ENCODE data around the gene SNX25. TPM values are rescaled to one million over a fixed set of nuclear protein-coding genes. Genes with fewer than 3 reads are reported as not detected.
"Not testable (repeated sequence)": the region's sequence is repeated elsewhere in the genome, so short reads cannot be mapped to it uniquely, and the experiment has no call there.

SNX25 gene
- total RNA-seq (2014; rRNA removed) = 23.0 and 28.3 TPM in 2 replicates
- polyA plus RNA-seq (2012) = 6.9 TPM

- DNase-seq (ENCODE audit: low read depth) = peak; percentile 70
Observed at GRCh38 chr4:185209031-185209851, at the start of gene SNX25. Gene SNX25 (plus strand): TSS chr4:185209598. CDS start chr4:185209827, 229 bp downstream.

DNA sequence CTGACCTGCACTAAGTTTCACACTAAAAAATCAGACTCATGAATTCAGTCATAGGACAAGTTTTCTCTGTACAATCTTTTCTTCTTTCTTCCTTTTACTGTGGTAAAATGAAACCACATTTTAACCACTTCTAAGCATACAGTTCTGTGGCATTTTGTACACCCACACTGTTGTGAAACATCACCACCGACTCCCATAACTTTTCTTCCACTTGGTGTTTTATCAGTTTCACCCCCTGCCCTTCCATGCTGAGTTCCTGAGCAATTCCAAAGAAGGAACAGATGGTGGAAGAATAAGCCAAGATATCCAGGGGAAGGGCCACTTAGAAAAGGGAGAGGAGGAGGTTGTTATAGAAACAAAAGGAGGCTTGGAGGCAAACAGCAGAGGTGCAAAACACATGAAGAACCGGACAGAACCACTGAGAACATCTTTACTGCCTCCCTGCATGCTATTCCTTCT lies 43.8 kb upstream of the SNX25 start:
- peak; percentile 86 for DNase-seq (ENCODE audit: low read depth)

DNA sequence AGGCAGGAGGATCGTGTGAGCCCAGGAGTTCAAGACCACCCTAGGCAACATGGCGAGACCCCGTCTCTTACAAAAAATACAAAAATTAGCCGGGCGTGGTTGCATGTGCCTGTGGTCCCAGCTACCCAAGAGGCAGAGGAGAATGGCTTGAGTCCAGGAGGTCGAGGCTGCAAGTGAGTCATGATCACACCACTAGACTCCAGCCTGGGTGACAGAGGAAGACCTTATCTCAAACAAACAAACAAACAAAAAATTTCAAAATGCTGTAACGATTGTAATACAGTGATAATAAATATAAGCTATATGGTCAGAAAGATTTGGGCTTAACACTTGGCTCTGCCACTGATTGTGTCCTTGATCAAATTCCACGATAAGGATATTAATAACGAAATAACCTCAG lies 42.2 kb upstream of the SNX25 start:
- DNase-seq (ENCODE audit: low read depth) = peak; percentile 15

- DNase-seq (ENCODE audit: low read depth) = no peak
Observed at GRCh38 chr4:185171373-185172071, 37.9 kb upstream of the SNX25 start.

- DNase-seq (ENCODE audit: low read depth) = no peak
Observed at GRCh38 chr4:185179488-185179887, 29.9 kb upstream of the SNX25 start.

GRCh38 chr4:185182239-185182638 lies 27.2 kb upstream of the SNX25 start:
- no peak for DNase-seq (ENCODE audit: low read depth)

DNA sequence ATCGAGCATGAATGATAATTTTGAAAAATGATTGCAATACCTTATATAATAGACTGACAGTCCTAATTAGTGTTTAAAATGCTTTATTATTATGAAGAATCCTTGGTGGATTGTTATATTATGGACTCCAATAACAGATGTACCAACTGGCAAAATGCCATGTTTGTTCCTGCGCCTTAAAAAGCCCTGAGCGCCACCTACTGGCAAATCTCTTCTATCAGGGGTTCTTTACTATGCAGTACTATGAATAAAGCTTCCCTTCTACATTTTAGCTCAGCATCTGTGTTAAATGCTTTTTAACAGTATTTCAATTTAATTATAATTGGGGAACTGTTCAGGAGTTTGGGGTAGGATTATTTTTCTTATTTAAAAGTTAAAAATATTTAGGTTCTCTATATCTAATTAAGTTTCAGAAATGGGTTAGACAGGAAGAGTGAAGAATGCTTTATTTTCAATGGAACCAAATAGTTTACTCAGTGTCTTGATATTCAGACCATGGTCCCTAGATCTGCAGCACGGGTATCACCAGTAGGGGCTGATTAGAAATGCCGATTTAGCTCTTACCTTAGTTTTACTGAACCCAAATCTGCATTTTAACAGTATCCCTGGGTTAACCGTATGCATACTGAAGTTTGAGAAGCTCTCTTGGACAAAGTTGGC lies 25.6 kb upstream of the SNX25 start:
- peak; percentile 88 for DNase-seq (ENCODE audit: low read depth)

DNA sequence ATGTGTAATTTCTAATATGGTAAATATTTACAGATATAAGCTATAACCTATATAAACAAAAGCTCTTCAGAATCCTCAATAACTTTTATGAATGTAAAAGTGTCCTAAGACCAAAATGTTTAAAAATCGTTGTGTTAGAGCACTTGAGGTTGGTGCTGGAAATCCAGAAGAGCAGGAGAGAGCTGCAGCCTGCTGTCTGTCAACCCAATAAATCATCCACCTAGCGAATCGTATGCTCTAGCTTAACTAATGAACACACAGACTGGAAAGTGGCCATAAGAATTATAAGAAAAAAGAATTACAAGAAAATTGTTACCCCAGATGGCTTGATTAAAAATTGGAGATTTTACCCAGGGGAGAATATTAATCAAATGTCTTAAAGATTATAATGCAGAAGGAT lies 22.6 kb upstream of the SNX25 start:
- no peak for DNase-seq (ENCODE audit: low read depth)

DNA sequence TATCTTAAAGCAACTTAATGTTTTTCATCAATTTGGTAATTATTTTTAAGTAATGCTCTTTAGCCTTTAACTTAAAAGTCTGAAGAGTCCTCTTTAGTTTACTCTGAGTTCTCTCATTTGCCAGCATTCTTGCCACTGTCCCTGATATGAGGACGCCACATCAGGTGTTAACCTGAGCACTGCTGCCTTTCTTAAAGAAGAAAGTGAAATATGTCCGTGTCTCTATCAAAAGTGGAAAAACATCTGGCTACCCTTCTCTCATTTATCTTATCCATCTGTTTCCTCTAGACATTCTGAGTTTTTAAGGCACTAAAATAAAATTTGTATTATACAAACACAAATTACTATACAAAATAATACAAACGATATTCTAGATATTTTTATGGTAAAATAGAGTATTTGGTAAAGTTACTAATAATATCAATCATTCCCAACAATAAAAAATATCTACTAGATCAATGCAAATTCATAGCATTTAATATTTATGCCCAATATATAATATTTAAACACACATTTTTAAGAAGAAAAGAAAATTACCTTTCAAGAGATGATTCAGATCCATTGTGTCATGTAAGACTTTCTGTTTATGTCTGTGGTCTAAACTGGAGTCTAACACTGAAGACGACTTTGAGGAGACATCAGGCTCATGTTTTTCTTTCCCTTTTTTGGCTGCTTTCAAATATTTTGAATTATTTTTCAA lies 19.6 kb upstream of the SNX25 start:
- DNase-seq (ENCODE audit: low read depth) = no peak

- no peak for DNase-seq (ENCODE audit: low read depth)
Observed at GRCh38 chr4:185190306-185190856, 19.0 kb upstream of the SNX25 start.

- DNase-seq (ENCODE audit: low read depth) = no peak
Observed at GRCh38 chr4:185192059-185192458, 17.3 kb upstream of the SNX25 start.

DNA sequence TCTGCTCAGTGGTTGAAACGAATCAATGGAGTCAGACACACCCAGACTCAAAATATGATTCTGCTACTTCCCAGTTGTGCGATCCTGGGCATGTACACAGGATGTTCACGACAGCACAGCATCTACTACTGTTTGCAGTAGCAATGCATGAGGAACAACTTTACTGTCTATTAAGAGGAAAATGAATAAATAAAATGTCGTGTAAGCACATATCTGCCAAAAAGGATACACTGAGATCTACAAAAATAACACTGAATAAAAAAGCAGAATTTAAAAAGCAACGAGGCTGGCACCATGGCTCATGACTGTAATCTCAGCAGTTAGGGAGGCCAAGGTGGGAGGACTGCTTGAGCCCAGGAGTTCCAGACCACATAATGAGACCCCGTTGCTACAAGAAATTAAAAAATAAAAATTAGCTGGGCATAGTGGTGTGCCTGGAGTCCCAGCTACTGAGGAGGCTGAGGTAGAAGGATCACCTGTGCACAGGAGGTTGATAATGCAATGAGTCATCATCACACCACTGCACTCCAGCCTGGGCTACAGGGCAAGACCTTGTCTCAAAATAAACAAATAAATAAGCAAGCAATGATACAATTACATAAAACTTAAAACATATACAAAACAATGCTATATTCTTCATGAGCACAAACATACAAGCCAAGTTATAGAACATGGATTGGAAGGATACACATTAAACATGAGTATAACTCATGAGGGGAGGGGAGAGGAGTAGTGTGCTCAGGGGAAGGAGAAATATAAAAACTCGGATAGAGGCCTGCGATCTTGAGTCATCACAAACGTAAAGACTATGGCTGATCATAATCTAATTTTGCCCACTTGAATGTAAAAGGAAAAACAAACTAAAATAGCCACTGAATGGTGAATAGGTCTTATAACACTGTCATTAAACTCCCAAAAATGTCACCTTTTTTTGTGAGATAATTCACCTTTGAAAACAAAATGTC lies 14.2 kb upstream of the SNX25 start:
- DNase-seq (ENCODE audit: low read depth) = no peak

- DNase-seq (ENCODE audit: low read depth) = no peak
Observed at GRCh38 chr4:185196437-185196836, 13.0 kb upstream of the SNX25 start.

GRCh38 chr4:185198189-185198588 lies 11.2 kb upstream of the SNX25 start:
- DNase-seq (ENCODE audit: low read depth) = not testable (repeated sequence)

- DNase-seq (ENCODE audit: low read depth) = no peak
Observed at GRCh38 chr4:185201977-185202962, 7.1 kb upstream of the SNX25 start.

GRCh38 chr4:185202984-185203485 lies 6.4 kb upstream of the SNX25 start:
- peak; percentile 34 for DNase-seq (ENCODE audit: low read depth)

DNA sequence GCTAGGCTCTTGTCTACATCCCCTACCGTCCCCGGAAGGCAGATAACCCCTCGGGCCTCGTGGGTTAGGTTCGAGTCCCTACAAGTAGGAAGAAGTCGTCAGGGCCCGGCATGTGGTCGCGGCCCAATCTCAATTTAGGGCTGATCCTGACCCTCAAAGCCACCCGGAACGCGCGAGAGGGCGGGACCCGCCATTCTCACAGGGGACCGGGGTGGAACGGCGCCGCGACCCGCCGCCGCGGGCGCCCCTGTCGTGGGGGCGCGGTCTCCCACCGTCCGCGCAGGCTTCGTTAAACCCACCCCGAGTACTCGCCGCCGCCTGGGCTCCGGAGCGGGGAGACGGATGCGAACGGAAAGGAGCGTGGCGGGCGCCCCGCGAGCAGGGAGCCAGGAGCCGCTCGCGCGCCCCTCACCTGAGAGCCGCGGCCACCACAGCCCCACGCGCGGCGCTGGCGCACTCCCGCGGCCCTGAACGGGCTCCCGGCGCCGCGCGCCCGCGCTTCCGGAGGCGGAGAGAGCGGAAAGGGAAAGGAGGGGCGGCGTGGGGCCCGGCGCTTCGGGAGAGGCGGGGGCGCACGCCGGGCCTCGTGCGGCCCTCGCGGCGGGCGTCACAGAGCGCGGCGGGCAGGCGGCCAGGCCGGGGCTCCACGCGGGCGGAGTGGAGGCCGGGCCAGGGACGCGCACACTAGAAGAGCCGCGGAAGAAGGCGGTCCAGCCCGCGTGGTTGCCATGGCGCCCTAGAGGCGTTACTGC lies 5.7 kb upstream of the SNX25 start, which contains the start of gene CFAP97:
Gene CFAP97, minus strand, starts transcription at position 515 of the 752 bp plus-strand sequence. CDS start 12,804 bp downstream, outside the sequence.
- DNase-seq (ENCODE audit: low read depth) = peak; percentile 81
